OCI-LY1 (cell line): ENCODE results near the gene OTOG.

ENCODE experiments used
- CTCF ChIP-seq: fragments of 200-600 bp; sonication (generic), shearing (Covaris generic); IDR thresholded peaks from 2 replicates; pipeline ENCODE4 v1.5.1; 2017; ENCODE audit warnings: mild to moderate bottlenecking, antibody characterized with exemption, low read length, moderate library complexity, mixed read lengths
- EZH2 ChIP-seq: fragments of 200-600 bp; sonication (generic), shearing (Covaris generic); IDR thresholded peaks from 2 replicates; pipeline ENCODE4 v1.8.0; 2017; ENCODE audit warnings: borderline replicate concordance, mixed run types, mild to moderate bottlenecking, antibody characterized with exemption, low read length, moderate library complexity, mixed read lengths

DNA sequence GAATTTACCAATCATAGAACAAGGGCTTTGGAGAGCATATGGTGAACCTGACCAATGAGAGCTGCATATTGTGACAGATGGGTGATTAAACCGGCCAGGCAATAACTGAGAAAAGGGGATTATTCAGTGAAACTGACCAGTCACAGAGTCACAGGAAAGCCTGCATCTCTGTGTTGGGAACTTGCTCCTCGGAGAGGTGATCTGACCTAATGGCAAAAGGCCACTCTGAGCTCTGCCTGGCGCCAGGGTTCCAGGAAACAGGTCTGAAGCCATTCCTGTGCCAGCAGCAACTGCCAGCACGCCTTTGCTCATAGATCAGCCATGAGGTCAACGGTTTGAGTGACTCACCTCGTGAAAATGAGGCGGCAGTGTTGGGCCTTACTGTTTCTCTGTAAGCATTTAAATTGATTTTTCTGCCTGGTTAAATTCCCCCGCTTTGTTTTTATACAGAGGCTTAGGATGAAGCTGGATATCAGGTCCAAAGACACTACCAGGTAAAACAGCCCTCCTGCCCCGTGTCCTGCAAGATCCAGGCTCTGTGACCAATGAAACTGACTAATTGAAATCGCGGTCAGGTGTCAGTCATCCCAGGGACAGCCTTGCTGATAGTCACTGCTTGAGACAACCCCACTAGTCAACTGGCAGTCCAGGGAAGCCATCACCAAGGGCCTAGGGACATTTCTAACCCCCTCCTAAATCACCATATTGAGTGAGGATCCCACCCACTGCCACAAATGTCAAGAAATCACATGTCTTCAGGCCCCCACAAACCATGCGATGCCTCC is 136.5 kb downstream of the OTOG start:
- TF ChIP-seq CTCF (no peak), EZH2 (no peak)
